Nephron (organoid): ENCODE results near the gene EFEMP2.
"Not testable (repeated sequence)": the region's sequence is repeated elsewhere in the genome, so short reads cannot be mapped to it uniquely, and the experiment has no call there.

Experiments
- H3K27ac Mint-ChIP-seq, 3 experiments: 2 replicates each; pipeline ENCODE4 v1.8.0; 2020; ENCODE audit warnings: mixed read lengths in 3 of 3, mild to moderate bottlenecking in 2 of 3, moderate library complexity in 1 of 3
- H3K27me3 Mint-ChIP-seq: 2 replicates; pipeline ENCODE4 v1.8.0; 2021; ENCODE audit warnings: low read depth, mild to moderate bottlenecking, moderate library complexity, mixed read lengths
- H3K36me3 Mint-ChIP-seq: 2 replicates; pipeline ENCODE4 v1.8.0; 2020; ENCODE audit warnings: low read depth, mixed read lengths
- H3K4me1 Mint-ChIP-seq: 2 replicates; pipeline ENCODE4 v1.8.0; 2020; ENCODE audit warnings: mixed read lengths
- H3K4me3 Mint-ChIP-seq, 3 experiments: 2 replicates each; pipeline ENCODE4 v1.8.0; 2020; ENCODE audit warnings: mild to moderate bottlenecking in 3 of 3, mixed read lengths in 3 of 3, moderate library complexity in 2 of 3
- H3K9me3 Mint-ChIP-seq: 2 replicates; pipeline ENCODE4 v1.8.0; 2020; ENCODE audit warnings: mixed read lengths
- TF ChIP-seq, protein P1 (sequence below), 3 experiments: fragments of 200-600 bp; sonication (generic); IDR thresholded peaks; one replicate each; pipeline ENCODE4 v1.5.0; 2021; ENCODE audit warnings: antibody characterized with exemption in 3 of 3; ENCODE audit not compliant: unreplicated experiment in 3 of 3

EFEMP2 gene

GRCh38 chr11:65851811-65852507 lies 20.6 kb downstream of the EFEMP2 start:
- Mint-ChIP-seq H3K4me1 (peaks cover 12% of the 10 kb centered on the region), H3K4me3 (peak overlapping the region in 1 of 3 experiments; percentile 47), H3K27me3 (no peaks in the 10 kb centered on the region), H3K27ac (no peak overlapping the region), H3K36me3 (peaks cover 48% of the 10 kb centered on the region), H3K9me3 (no peaks in the 10 kb centered on the region)
- TF ChIP-seq, protein P1, sequence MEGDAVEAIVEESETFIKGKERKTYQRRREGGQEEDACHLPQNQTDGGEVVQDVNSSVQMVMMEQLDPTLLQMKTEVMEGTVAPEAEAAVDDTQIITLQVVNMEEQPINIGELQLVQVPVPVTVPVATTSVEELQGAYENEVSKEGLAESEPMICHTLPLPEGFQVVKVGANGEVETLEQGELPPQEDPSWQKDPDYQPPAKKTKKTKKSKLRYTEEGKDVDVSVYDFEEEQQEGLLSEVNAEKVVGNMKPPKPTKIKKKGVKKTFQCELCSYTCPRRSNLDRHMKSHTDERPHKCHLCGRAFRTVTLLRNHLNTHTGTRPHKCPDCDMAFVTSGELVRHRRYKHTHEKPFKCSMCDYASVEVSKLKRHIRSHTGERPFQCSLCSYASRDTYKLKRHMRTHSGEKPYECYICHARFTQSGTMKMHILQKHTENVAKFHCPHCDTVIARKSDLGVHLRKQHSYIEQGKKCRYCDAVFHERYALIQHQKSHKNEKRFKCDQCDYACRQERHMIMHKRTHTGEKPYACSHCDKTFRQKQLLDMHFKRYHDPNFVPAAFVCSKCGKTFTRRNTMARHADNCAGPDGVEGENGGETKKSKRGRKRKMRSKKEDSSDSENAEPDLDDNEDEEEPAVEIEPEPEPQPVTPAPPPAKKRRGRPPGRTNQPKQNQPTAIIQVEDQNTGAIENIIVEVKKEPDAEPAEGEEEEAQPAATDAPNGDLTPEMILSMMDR (IDR thresholded peaks at IDR 0.05; ENCODE audit: unreplicated experiment in 3 of 3) = no peak

GRCh38 chr11:65851083-65851579 lies 21.5 kb downstream of the EFEMP2 start:
- no peak overlapping the region for H3K4me3 Mint-ChIP-seq
- no peaks in the 10 kb centered on the region for H3K9me3 Mint-ChIP-seq
- peaks cover 41% of the 10 kb centered on the region for H3K36me3 Mint-ChIP-seq
- TF ChIP-seq, protein P1 (IDR thresholded peaks at IDR 0.05; ENCODE audit: unreplicated experiment in 3 of 3) = peak; percentile 20 to 36 (median 28)
- H3K27me3 Mint-ChIP-seq = no peaks in the 10 kb centered on the region
- H3K27ac Mint-ChIP-seq = no peak overlapping the region
- peaks cover 5% of the 10 kb centered on the region for H3K4me1 Mint-ChIP-seq

GRCh38 chr11:65850217-65851082 lies 22.1 kb downstream of the EFEMP2 start:
- TF ChIP-seq, protein P1 (IDR thresholded peaks at IDR 0.05; ENCODE audit: unreplicated experiment in 3 of 3) = no peak
- H3K27ac Mint-ChIP-seq = no peak overlapping the region

GRCh38 chr11:65849771-65850216 lies 22.8 kb downstream of the EFEMP2 start:
- H3K27ac Mint-ChIP-seq = no peak overlapping the region
- no peaks in the 10 kb centered on the region for H3K9me3 Mint-ChIP-seq
- H3K4me1 Mint-ChIP-seq = no peaks in the 10 kb centered on the region
- TF ChIP-seq, protein P1 (IDR thresholded peaks at IDR 0.05; ENCODE audit: unreplicated experiment in 3 of 3) = no peak
- H3K36me3 Mint-ChIP-seq = peaks cover 27% of the 10 kb centered on the region
- H3K4me3 Mint-ChIP-seq = no peak overlapping the region
- no peaks in the 10 kb centered on the region for H3K27me3 Mint-ChIP-seq

More at GRCh38 chr11:65850217-65851082, 22.1 kb downstream of the EFEMP2 start:
- H3K36me3 Mint-ChIP-seq = peaks cover 34% of the 10 kb centered on the region
- no peak overlapping the region for H3K4me3 Mint-ChIP-seq
- H3K9me3 Mint-ChIP-seq = no peaks in the 10 kb centered on the region
- no peaks in the 10 kb centered on the region for H3K27me3 Mint-ChIP-seq
- no peaks in the 10 kb centered on the region for H3K4me1 Mint-ChIP-seq

DNA sequence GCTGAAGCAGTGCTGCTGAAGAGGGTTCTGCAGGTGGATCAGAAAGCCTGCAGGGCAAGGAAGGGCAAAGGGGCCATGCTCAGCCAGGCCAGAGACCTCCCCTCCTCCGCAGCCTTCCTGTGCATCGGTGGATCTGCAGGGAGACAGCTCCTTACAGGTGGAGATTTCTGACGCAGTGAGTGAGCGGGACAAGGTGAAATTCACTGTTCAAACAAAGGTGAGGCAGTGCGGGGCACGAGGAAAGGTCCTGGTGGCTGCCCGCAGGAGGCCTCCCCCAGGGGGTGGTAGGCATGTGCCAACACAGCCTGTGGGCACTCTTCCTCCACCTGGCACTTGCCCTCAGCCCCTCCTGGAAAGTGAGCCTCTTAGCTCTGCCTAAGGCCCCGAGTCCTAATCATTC lies 23.2 kb downstream of the EFEMP2 start:
- H3K4me3 Mint-ChIP-seq = no peak overlapping the region
- TF ChIP-seq, protein P1 (IDR thresholded peaks at IDR 0.05; ENCODE audit: unreplicated experiment in 3 of 3) = no peak

DNA sequence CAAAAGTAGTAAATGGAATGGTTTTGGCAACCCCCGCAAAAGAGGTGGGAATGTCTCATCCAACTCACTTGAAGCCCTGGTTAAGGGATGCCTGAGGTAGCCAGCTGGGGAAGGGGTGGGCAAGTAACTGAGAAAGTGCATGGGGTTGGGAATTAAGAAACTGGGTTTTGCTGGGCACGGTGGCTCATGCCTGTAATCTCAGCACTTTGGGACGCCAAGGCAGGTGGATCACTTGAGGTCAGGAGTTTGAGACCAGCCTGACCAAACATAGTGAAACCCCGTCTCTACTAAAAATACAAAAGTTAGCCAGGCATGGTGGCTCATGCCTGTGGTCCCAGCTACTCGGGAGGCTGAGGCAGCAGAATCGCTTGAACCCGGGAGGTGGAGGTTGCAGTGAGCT lies 23.9 kb downstream of the EFEMP2 start:
- H3K4me3 Mint-ChIP-seq, H3K27ac Mint-ChIP-seq, H3K4me1 Mint-ChIP-seq, H3K9me3 Mint-ChIP-seq, H3K27me3 Mint-ChIP-seq: not testable (repeated sequence)
- peaks cover 16% of the 10 kb centered on the region for H3K36me3 Mint-ChIP-seq

More for the DNA sequence above, 23.2 kb downstream of the EFEMP2 start:
- Mint-ChIP-seq H3K9me3 (no peaks in the 10 kb centered on the region), H3K27ac (no peak overlapping the region), H3K36me3 (peaks cover 23% of the 10 kb centered on the region), H3K27me3 (no peaks in the 10 kb centered on the region), H3K4me1 (no peaks in the 10 kb centered on the region)
